PC-9 (cell line): ENCODE data around the gene HMGXB4.

Source experiments
- EZH2 ChIP-seq: fragments of 200-600 bp; sonication (generic); IDR thresholded peaks from 2 replicates; pipeline ENCODE4 v1.8.0; 2017; ENCODE audit warnings: antibody characterized with exemption, low read depth
- TF ChIP-seq, protein P1 (sequence below): fragments of 200-600 bp; sonication (generic); conservative IDR thresholded peaks from 2 replicates; pipeline ENCODE4 v1.6.1; 2017; ENCODE audit warnings: mixed run types, antibody characterized with exemption, mild to moderate bottlenecking, moderate library complexity

GRCh38 chr22:35328472-35328885, 71.2 kb downstream of the HMGXB4 start:
- TF ChIP-seq, protein P1, sequence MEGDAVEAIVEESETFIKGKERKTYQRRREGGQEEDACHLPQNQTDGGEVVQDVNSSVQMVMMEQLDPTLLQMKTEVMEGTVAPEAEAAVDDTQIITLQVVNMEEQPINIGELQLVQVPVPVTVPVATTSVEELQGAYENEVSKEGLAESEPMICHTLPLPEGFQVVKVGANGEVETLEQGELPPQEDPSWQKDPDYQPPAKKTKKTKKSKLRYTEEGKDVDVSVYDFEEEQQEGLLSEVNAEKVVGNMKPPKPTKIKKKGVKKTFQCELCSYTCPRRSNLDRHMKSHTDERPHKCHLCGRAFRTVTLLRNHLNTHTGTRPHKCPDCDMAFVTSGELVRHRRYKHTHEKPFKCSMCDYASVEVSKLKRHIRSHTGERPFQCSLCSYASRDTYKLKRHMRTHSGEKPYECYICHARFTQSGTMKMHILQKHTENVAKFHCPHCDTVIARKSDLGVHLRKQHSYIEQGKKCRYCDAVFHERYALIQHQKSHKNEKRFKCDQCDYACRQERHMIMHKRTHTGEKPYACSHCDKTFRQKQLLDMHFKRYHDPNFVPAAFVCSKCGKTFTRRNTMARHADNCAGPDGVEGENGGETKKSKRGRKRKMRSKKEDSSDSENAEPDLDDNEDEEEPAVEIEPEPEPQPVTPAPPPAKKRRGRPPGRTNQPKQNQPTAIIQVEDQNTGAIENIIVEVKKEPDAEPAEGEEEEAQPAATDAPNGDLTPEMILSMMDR, result no peak
- no peak for TF ChIP-seq EZH2
